Activated CD8-positive, alpha-beta T cell treated with anti-CD3 and anti-CD28 coated beads for 36 hours (primary cell): ENCODE measurements around the gene PIP5KL1. TPM values are rescaled to one million over a fixed set of nuclear protein-coding genes. Genes with fewer than 3 reads are reported as not detected.
"Not testable (repeated sequence)": the region's sequence is repeated elsewhere in the genome, so short reads cannot be mapped to it uniquely, and the experiment has no call there.

Experiments used
- ATAC-seq: fragments of 200-7000 bp; cut with Tn5 transposase; one replicate; pipeline ENCODE4 v1.10.0; 2021; ENCODE audit warnings: mild to moderate bottlenecking, moderate library complexity
- CTCF ChIA-PET: fragments of 350-600 bp; sonication (Branson Sonifier 250); formaldehyde crosslinking; loops from one replicate; lab custom pipeline; 2021; ENCODE audit warnings: antibody characterized with exemption; lab: Charles Lee
- POLR2A ChIA-PET: fragments of 350-600 bp; sonication (Branson Sonifier 250); formaldehyde crosslinking; loops from one replicate; lab custom pipeline; 2021; ENCODE audit warnings: antibody characterized with exemption; lab: Charles Lee
- DNase-seq: peaks from one replicate; pipeline ENCODE4 v3.0.0-alpha.2; 2020
- H3K27ac Mint-ChIP-seq: one replicate; pipeline ENCODE4 v1.8.0; 2021; ENCODE audit warnings: mild to moderate bottlenecking, mixed read lengths
- H3K27me3 Mint-ChIP-seq: one replicate; pipeline ENCODE4 v1.8.0; 2021; ENCODE audit warnings: mixed read lengths
- H3K36me3 Mint-ChIP-seq: one replicate; pipeline ENCODE4 v1.8.0; 2021; ENCODE audit warnings: low read depth, mixed read lengths
- H3K4me1 Mint-ChIP-seq: one replicate; pipeline ENCODE4 v1.8.0; 2021; ENCODE audit warnings: low read depth, mixed read lengths
- H3K4me3 Mint-ChIP-seq: one replicate; pipeline ENCODE4 v1.8.0; 2021; ENCODE audit warnings: mild to moderate bottlenecking, moderate library complexity, mixed read lengths
- H3K9me3 Mint-ChIP-seq: one replicate; pipeline ENCODE4 v1.8.0; 2021; ENCODE audit warnings: mixed read lengths
- intact Hi-C: fragments of 100-400 bp; cut with micrococcal nuclease; formaldehyde crosslinking; loops from one replicate; pipeline ENCODE4 v1.10.0; 2022
- total RNA-seq, 2 experiments: library from RNA; stranded (reverse); gene quantifications; one replicate each; pipeline ENCODE4 v1.2.3, GENCODE V29; 2021
- TF ChIP-seq, protein P1 (sequence below): fragments of 200-600 bp; IDR thresholded peaks from one replicate; pipeline ENCODE4 v1.8.0; 2022; ENCODE audit warnings: antibody characterized with exemption, mild to moderate bottlenecking

The PIP5KL1 gene
- total RNA-seq, 2 experiments from 2014 or later = 1.7 to 2.5 TPM

DNA sequence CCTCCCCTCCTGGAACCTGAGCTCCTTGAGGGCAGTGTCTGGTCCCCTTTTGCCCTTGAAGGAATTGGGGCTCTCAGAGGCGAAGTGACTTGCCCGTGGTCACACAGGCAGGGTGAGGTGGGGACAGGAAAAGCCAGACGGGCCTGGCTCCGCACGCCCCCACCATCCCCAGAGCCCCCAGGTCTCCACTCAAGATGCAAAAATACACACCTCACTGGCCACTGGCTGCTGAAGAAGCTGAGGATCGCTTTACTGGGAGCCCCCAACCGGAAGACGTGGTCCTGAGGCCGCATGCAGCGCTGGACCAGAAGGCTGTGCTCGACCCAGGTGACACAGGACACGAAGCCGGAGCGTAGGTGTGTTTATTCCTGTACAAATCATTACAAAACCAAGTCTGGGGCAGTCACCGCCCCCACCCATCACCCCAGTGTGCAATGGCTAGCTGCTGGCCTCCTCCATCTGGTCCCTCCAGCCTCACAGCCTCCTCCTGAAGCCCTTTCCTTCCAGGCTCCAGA lies 45.5 kb downstream of the PIP5KL1 start:
- ChIA-PET CTCF (interaction anchor here (1.1 to 1.5 kb wide), 3 partner anchors 15 to 150 kb away, joined by 4 to 10 read pairs (median 6); partner anchors contain the start of gene TOR2A), POLR2A (interaction anchor here (1.0 to 2.1 kb wide), 6 partner anchors 9 to 52 kb away, joined by 4 to 7 read pairs (median 5); partner anchors contain the start of genes DPM2 and ST6GALNAC6)
- no peak overlapping the region for H3K4me3 Mint-ChIP-seq
- DNase-seq = no peak
- H3K4me1 Mint-ChIP-seq = peaks cover 5% of the 10 kb centered on the region
- no peak overlapping the region for H3K27ac Mint-ChIP-seq
- intact Hi-C loops = no loop called here
- TF ChIP-seq, protein P1, sequence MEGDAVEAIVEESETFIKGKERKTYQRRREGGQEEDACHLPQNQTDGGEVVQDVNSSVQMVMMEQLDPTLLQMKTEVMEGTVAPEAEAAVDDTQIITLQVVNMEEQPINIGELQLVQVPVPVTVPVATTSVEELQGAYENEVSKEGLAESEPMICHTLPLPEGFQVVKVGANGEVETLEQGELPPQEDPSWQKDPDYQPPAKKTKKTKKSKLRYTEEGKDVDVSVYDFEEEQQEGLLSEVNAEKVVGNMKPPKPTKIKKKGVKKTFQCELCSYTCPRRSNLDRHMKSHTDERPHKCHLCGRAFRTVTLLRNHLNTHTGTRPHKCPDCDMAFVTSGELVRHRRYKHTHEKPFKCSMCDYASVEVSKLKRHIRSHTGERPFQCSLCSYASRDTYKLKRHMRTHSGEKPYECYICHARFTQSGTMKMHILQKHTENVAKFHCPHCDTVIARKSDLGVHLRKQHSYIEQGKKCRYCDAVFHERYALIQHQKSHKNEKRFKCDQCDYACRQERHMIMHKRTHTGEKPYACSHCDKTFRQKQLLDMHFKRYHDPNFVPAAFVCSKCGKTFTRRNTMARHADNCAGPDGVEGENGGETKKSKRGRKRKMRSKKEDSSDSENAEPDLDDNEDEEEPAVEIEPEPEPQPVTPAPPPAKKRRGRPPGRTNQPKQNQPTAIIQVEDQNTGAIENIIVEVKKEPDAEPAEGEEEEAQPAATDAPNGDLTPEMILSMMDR = no peak
- ATAC-seq = no peak
- H3K27me3 Mint-ChIP-seq = no peaks in the 10 kb centered on the region
- no peaks in the 10 kb centered on the region for H3K9me3 Mint-ChIP-seq
- peaks cover 25% of the 10 kb centered on the region for H3K36me3 Mint-ChIP-seq

DNA sequence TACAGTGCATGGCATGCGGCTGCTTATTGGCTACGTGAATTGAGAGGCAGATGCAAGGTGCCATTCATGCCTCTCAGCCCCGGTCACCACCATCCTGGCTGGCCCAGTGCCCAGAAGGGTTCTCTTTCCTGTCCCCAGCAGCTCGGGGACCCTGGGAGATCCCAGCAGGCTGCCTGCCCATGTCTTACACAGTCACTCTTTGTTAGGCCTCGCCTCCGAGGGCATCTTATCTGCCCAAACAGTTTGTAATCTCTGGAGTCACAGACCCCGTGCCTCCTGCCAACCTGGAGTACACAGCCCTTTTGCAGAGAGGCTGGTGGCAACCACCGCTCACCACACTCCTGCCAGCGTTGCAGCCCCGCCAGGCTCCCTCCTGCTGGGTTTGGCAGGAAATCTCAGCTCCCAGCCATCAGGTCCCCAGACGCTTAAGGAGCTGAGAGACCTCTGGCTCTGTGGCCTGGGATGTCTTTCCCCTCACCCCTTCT lies 46.1 kb downstream of the PIP5KL1 start:
- no peaks in the 10 kb centered on the region for H3K27me3 Mint-ChIP-seq
- ChIA-PET POLR2A (interaction anchor here (1.4 to 2.1 kb wide), 2 partner anchors 13 to 15 kb away, joined by 5 to 7 read pairs; partner anchors contain the start of gene ST6GALNAC6), CTCF (interaction anchor here (1.1 to 1.5 kb wide), 3 partner anchors 15 to 150 kb away, joined by 4 to 10 read pairs (median 6); partner anchors contain the start of gene TOR2A)
- no peak overlapping the region for H3K4me3 Mint-ChIP-seq
- DNase-seq (no peak), ATAC-seq (no peak)
- no peaks in the 10 kb centered on the region for H3K9me3 Mint-ChIP-seq
- H3K36me3 Mint-ChIP-seq = peaks cover 22% of the 10 kb centered on the region
- H3K4me1 Mint-ChIP-seq = peaks cover 5% of the 10 kb centered on the region
- no peak overlapping the region for H3K27ac Mint-ChIP-seq
- intact Hi-C loops = no loop called here
- TF ChIP-seq, protein P1 = no peak

DNA sequence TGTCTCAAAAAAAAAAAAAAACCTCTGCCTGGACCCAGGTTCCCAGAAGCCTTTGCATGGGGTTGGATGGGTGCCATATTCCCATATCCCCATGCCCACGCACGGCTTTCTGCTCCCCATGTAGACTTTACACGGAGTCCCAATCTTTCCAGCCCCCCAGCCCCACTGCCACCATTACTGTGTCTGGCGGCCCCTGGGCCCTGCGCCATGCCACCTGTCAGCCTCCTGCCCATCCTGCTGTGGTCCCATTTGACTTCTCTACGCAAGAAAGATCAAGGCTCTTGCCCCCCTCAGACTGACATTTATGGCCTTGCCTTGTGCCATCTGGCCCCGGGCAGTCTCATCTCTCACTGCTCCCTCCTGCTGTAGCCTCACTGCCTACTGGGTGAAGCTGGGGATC lies 46.6 kb downstream of the PIP5KL1 start:
- no peaks in the 10 kb centered on the region for H3K27me3 Mint-ChIP-seq
- intact Hi-C loops = no loop called here
- DNase-seq (no peak), ATAC-seq (no peak)
- H3K36me3 Mint-ChIP-seq = peaks cover 22% of the 10 kb centered on the region
- no peak overlapping the region for H3K4me3 Mint-ChIP-seq
- ChIA-PET CTCF (interaction anchor here (1.2 to 1.6 kb wide), 3 partner anchors 14 to 144 kb away, joined by 4 to 10 read pairs (median 6); no protein-coding TSS in a partner anchor), POLR2A (interaction anchor here (0.7 to 2.1 kb wide), 2 partner anchors 15 to 1251 kb away, joined by 3 to 7 read pairs; partner anchors contain the start of gene ST6GALNAC6)
- TF ChIP-seq, protein P1 = no peak
- no peak overlapping the region for H3K27ac Mint-ChIP-seq
- no peaks in the 10 kb centered on the region for H3K9me3 Mint-ChIP-seq
- H3K4me1 Mint-ChIP-seq = peaks cover 5% of the 10 kb centered on the region

DNA sequence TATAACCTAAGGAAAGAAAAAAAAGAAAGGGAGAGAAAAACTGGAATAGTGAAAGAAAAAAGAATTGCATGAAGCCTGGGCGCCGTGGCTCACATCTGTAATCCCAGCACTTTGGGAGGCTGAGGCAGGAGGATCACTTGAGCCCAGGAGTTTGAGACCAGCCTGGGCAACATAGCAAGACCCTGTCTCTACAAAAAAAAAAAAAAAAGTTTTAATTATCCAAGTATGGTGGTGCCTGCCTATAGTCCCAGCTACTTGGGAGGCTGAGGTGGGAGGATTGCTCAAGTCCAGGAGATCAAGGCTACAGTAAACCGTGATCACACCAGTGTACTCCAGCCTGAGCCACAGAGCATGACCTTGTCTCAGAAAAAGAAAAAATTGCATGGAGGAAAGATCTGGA lies 48.9 kb downstream of the PIP5KL1 start:
- H3K9me3 Mint-ChIP-seq, H3K4me1 Mint-ChIP-seq, H3K27me3 Mint-ChIP-seq, intact Hi-C loops, ATAC-seq, H3K4me3 Mint-ChIP-seq, H3K27ac Mint-ChIP-seq, H3K36me3 Mint-ChIP-seq, DNase-seq: not testable (repeated sequence)
- ChIA-PET POLR2A (interaction anchor here (1.2 to 2.4 kb wide), 6 partner anchors 9 to 41 kb away, joined by 3 to 6 read pairs (median 4); partner anchors contain the start of gene ST6GALNAC4), CTCF (interaction anchor here (0.5 to 3.2 kb wide), 5 partner anchors 8 to 147 kb away, joined by 3 to 24 read pairs (median 7); partner anchors contain the start of gene TOR2A)

DNA sequence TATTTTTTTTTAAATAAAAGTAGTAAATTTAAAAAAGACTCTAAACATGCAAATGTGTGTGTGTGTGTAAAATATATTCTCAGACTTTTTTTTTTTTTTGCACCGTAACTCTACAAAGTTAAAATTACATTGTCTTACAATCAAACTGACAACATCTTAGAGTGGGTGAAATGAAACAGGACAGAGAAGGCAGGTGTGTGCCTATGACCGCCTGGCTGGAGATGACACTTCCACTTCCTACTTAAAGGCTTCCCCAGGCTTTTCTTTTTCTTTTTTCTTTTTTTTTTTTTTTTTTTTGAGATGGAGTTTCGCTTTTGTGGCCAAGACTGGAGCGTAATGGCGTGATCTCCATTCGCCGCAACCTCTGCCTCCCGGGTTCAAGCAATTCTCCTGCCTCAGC lies 50.4 kb downstream of the PIP5KL1 start:
- CTCF ChIA-PET = interaction anchor here (3.2 kb wide), 1 partner anchor 10 kb away, joined by 24 read pairs; no protein-coding TSS in a partner anchor
- H3K36me3 Mint-ChIP-seq = peaks cover 2% of the 10 kb centered on the region
- H3K4me3 Mint-ChIP-seq = no peak overlapping the region

More for the DNA sequence above, 50.4 kb downstream of the PIP5KL1 start:
- DNase-seq (no peak), ATAC-seq (no peak)
- TF ChIP-seq, protein P1 = no peak
- Mint-ChIP-seq H3K27ac (no peak overlapping the region), H3K9me3 (no peaks in the 10 kb centered on the region), H3K27me3 (peaks cover 7% of the 10 kb centered on the region), H3K4me1 (peaks cover 5% of the 10 kb centered on the region)
- POLR2A ChIA-PET = interaction anchor here (2.1 kb wide), 1 partner anchor 36 kb away, joined by 5 read pairs; the partner anchor contains the start of gene ST6GALNAC4
- intact Hi-C loops = no loop called here
